ENCODE data around the gene KLHL21. TPM values are rescaled to one million over a fixed set of nuclear protein-coding genes. Genes with fewer than 3 reads are reported as not detected.

KLHL21 gene
- total RNA-seq, 2 donors from 2014 or later = 9.4 TPM

- no peak overlapping the region for H3K9ac ChIP-seq (ENCODE audit: low read depth in 2 of 2, low read length in 2 of 2)
- DNase-seq = no peak
- H3K36me3 ChIP-seq = no peaks in the 10 kb centered on the region
- H3K9me3 ChIP-seq = no peaks in the 10 kb centered on the region
- no peak overlapping the region for H3K4me3 ChIP-seq
- no peak for TF ChIP-seq CTCF (IDR thresholded peaks at IDR 0.05)
- H3K4me1 ChIP-seq = peaks cover 4% of the 10 kb centered on the region
- intact Hi-C loops (cut with DNase I) = no loop called here
- no peaks in the 10 kb centered on the region for H3K27me3 ChIP-seq
- H3K27ac ChIP-seq = no peak overlapping the region
Observed at GRCh38 chr1:6593810-6594209, 8.9 kb downstream of the KLHL21 start.

- no peak overlapping the region for H3K9ac ChIP-seq (ENCODE audit: low read depth in 2 of 2, low read length in 2 of 2)
- H3K27me3 ChIP-seq = no peaks in the 10 kb centered on the region
- intact Hi-C loops (cut with DNase I) = no loop called here
- peaks cover 4% of the 10 kb centered on the region for H3K4me1 ChIP-seq
- no peaks in the 10 kb centered on the region for H3K36me3 ChIP-seq
- no peak for TF ChIP-seq CTCF (IDR thresholded peaks at IDR 0.05)
- H3K27ac ChIP-seq = no peak overlapping the region
- no peak overlapping the region for H3K4me3 ChIP-seq
- no peak for DNase-seq
- H3K9me3 ChIP-seq = no peaks in the 10 kb centered on the region
Observed at GRCh38 chr1:6592865-6593593, 9.6 kb downstream of the KLHL21 start.

GRCh38 chr1:6592441-6592840 lies 10.2 kb downstream of the KLHL21 start:
- no peak overlapping the region for H3K4me3 ChIP-seq
- TF ChIP-seq CTCF (IDR thresholded peaks at IDR 0.05) = no peak
- no peak overlapping the region for H3K9ac ChIP-seq (ENCODE audit: low read depth in 2 of 2, low read length in 2 of 2)
- intact Hi-C loops (cut with DNase I) = no loop called here
- no peaks in the 10 kb centered on the region for H3K27me3 ChIP-seq
- H3K36me3 ChIP-seq = no peaks in the 10 kb centered on the region
- H3K4me1 ChIP-seq = peaks cover 4% of the 10 kb centered on the region
- H3K9me3 ChIP-seq = no peaks in the 10 kb centered on the region
- no peak for DNase-seq
- H3K27ac ChIP-seq = no peak overlapping the region

GRCh38 chr1:6591644-6592043 lies 11.0 kb downstream of the KLHL21 start:
- intact Hi-C loops (cut with DNase I) = no loop called here
- TF ChIP-seq CTCF (IDR thresholded peaks at IDR 0.05) = no peak
- Histone ChIP-seq H3K9me3 (no peaks in the 10 kb centered on the region), H3K27me3 (no peaks in the 10 kb centered on the region), H3K4me3 (no peak overlapping the region), H3K9ac (ENCODE audit: low read depth in 2 of 2, low read length in 2 of 2) (no peak overlapping the region), H3K4me1 (peaks cover 4% of the 10 kb centered on the region), H3K36me3 (no peaks in the 10 kb centered on the region), H3K27ac (no peak overlapping the region)
- DNase-seq = no peak

GRCh38 chr1:6591222-6591621 lies 11.4 kb downstream of the KLHL21 start:
- no peak overlapping the region for H3K27ac ChIP-seq
- no peak for TF ChIP-seq CTCF (IDR thresholded peaks at IDR 0.05)
- H3K4me1 ChIP-seq = peaks cover 4% of the 10 kb centered on the region
- intact Hi-C loops (cut with DNase I) = no loop called here
- DNase-seq = no peak
- no peak overlapping the region for H3K4me3 ChIP-seq
- no peaks in the 10 kb centered on the region for H3K9me3 ChIP-seq
- no peaks in the 10 kb centered on the region for H3K27me3 ChIP-seq
- no peak overlapping the region for H3K9ac ChIP-seq (ENCODE audit: low read depth in 2 of 2, low read length in 2 of 2)
- H3K36me3 ChIP-seq = no peaks in the 10 kb centered on the region
